HEK293 (cell line): Measurements from ENCODE around the gene CD164.

Experiments used
- CTCF ChIA-PET: fragments of 350-600 bp; formaldehyde crosslinking; extraction: SDS; loops from one replicate; lab custom pipeline; 2021; ENCODE audit warnings: antibody characterized with exemption; lab: Yijun Ruan, JAX
- POLR2A ChIA-PET: fragments of 300-600 bp; formaldehyde crosslinking; extraction: SDS; loops from one replicate; lab custom pipeline; 2020; ENCODE audit warnings: antibody characterized with exemption, inconsistent platforms; lab: Yijun Ruan, JAX
- H3K27ac ChIP-seq: fragments of 200-500 bp; sonication (Bioruptor generic); 2 replicates; pipeline ENCODE4 v1.5.1; 2014; ENCODE audit warnings: low read depth, low read length, control low read depth, inconsistent platforms; ENCODE audit errors: extremely low read depth
- H3K36me3 ChIP-seq, 2 experiments: fragments of 200-500 bp in 1 of 2; sonication (Bioruptor generic) in 1 of 2; 1 replicate in 1 of 2; 2 replicates in 1 of 2; pipeline ENCODE4 v1.5.1; 2014 to 2017; ENCODE audit warnings: inconsistent platforms in 2 of 2, low read length in 2 of 2; ENCODE audit not compliant: control insufficient read depth in 2 of 2, insufficient read depth in 1 of 2
- H3K4me1 ChIP-seq: fragments of 200-500 bp; sonication (Bioruptor generic); 2 replicates; pipeline ENCODE4 v1.5.1; 2014; ENCODE audit warnings: mild to moderate bottlenecking, low read length, inconsistent platforms; ENCODE audit not compliant: control insufficient read depth, insufficient read depth
- H3K4me3 ChIP-seq: 2 replicates; pipeline ENCODE4 v1.5.1; 2011; ENCODE audit warnings: low read depth, mild to moderate bottlenecking, control low read depth, low read length, moderate library complexity
- H3K9me3 ChIP-seq: fragments of 200-500 bp; sonication (Bioruptor generic); 2 replicates; pipeline ENCODE4 v1.5.1; 2014; ENCODE audit warnings: low read depth, low read length, inconsistent platforms; ENCODE audit not compliant: control insufficient read depth, insufficient read depth
- AEBP2 ChIP-seq: fragments of 450-650 bp; formaldehyde crosslinking; IDR thresholded peaks from 2 replicates; pipeline ENCODE4 v1.5.1; 2016; ENCODE audit warnings: missing biosample characterization, missing genetic modification characterization, borderline replicate concordance
- KLF8 ChIP-seq: fragments of 450-650 bp; formaldehyde crosslinking; IDR thresholded peaks from 2 replicates; pipeline ENCODE4 v1.5.1; 2016; ENCODE audit warnings: missing biosample characterization, missing genetic modification characterization
- OVOL3 ChIP-seq: fragments of 450-650 bp; formaldehyde crosslinking; IDR thresholded peaks from 2 replicates; pipeline ENCODE4 v1.5.1; 2016; ENCODE audit warnings: missing biosample characterization, missing genetic modification characterization
- PATZ1 ChIP-seq: fragments of 450-650 bp; formaldehyde crosslinking; IDR thresholded peaks from 2 replicates; pipeline ENCODE4 v1.5.1; 2016; ENCODE audit warnings: missing biosample characterization, missing genetic modification characterization
- YY2 ChIP-seq: fragments of 450-650 bp; formaldehyde crosslinking; IDR thresholded peaks from 2 replicates; pipeline ENCODE4 v1.5.1; 2016; ENCODE audit warnings: missing biosample characterization, missing genetic modification characterization
- ZBTB48 ChIP-seq: fragments of 450-650 bp; formaldehyde crosslinking; IDR thresholded peaks from 2 replicates; pipeline ENCODE4 v1.5.1; 2016; ENCODE audit warnings: missing biosample characterization, missing genetic modification characterization
- ZNF18 ChIP-seq: fragments of 450-650 bp; formaldehyde crosslinking; IDR thresholded peaks from 2 replicates; pipeline ENCODE4 v1.5.1; 2016; ENCODE audit warnings: missing biosample characterization, missing genetic modification characterization
- ZNF24 ChIP-seq: fragments of 450-650 bp; formaldehyde crosslinking; IDR thresholded peaks from 2 replicates; pipeline ENCODE4 v1.5.1; 2016; ENCODE audit warnings: missing biosample characterization, missing genetic modification characterization
- ZNF280C ChIP-seq: fragments of 450-650 bp; formaldehyde crosslinking; IDR thresholded peaks from 2 replicates; pipeline ENCODE4 v1.5.1; 2016; ENCODE audit warnings: missing biosample characterization, missing genetic modification characterization
- ZNF416 ChIP-seq: fragments of 450-650 bp; formaldehyde crosslinking; IDR thresholded peaks from 2 replicates; pipeline ENCODE4 v1.5.1; 2016; ENCODE audit warnings: missing biosample characterization, missing genetic modification characterization
- ZNF518A ChIP-seq: fragments of 450-650 bp; formaldehyde crosslinking; conservative IDR thresholded peaks from 2 replicates; pipeline ENCODE4 v1.5.1; 2016; ENCODE audit warnings: low read depth, missing biosample characterization, missing genetic modification characterization
- ZNF639 ChIP-seq: fragments of 450-650 bp; formaldehyde crosslinking; IDR thresholded peaks from 2 replicates; pipeline ENCODE4 v1.5.1; 2016; ENCODE audit warnings: missing biosample characterization, missing genetic modification characterization
- ZNF692 ChIP-seq: fragments of 450-650 bp; formaldehyde crosslinking; IDR thresholded peaks from 2 replicates; pipeline ENCODE4 v1.5.1; 2016; ENCODE audit warnings: missing biosample characterization, missing genetic modification characterization

CD164 gene

GRCh38 chr6:109381747-109382575, at the start of gene CD164 (continued):
- TF ChIP-seq ZNF518A (no peak), YY2 (tag by site-specific recombination) (no peak), ZNF24 (peak; percentile 57), AEBP2 (tag by site-specific recombination) (no peak), OVOL3 (tag by site-specific recombination) (no peak)

GRCh38 chr6:109429496-109429895, 47.2 kb upstream of the CD164 start:
- CTCF ChIA-PET, result interaction anchor here (0.6 to 2.1 kb wide), 5 partner anchors 12 to 435 kb away, joined by 3 to 5 read pairs (median 3); no protein-coding TSS in a partner anchor

More at GRCh38 chr6:109429496-109429895, 47.2 kb upstream of the CD164 start:
- no peaks in the 10 kb centered on the region for H3K36me3 ChIP-seq
- no peaks in the 10 kb centered on the region for H3K9me3 ChIP-seq
- TF ChIP-seq PATZ1 (0 out of 2 replicates have a peak, but pooled peaks have one; percentile 12), ZBTB48 (tag by site-specific recombination) (0 out of 2 replicates have a peak, but pooled peaks have one; percentile 23), KLF8 (tag by site-specific recombination) (peak; percentile 6; the same call in 1 of the 2 replicates), ZNF18 (tag by site-specific recombination) (peak; percentile 80), ZNF692 (tag by site-specific recombination) (0 out of 2 replicates have a peak, but pooled peaks have one; percentile 10), ZNF416 (tag by site-specific recombination) (no peak), ZNF639 (tag by site-specific recombination) (no peak), ZNF280C (no peak)
- peaks cover 7% of the 10 kb centered on the region; the same call in 1 of the 2 replicates for H3K4me1 ChIP-seq
- H3K27ac ChIP-seq, result no peak overlapping the region
- no peak overlapping the region for H3K4me3 ChIP-seq
- POLR2A ChIA-PET, result no interaction called here
